Endothelial cell (in vitro differentiated cells): ENCODE measurements around the gene SRRM2. TPM values are rescaled to one million over a fixed set of nuclear protein-coding genes. Genes with fewer than 3 reads are reported as not detected.
A peak's percentile ranks its signal among the peaks of the same experiment; 100 is the strongest.

Experiments used
- DNase-seq: peaks from one replicate; pipeline ENCODE4 v3.0.0; 2021; ENCODE audit warnings: low spot score
- H3K27ac Mint-ChIP-seq: one replicate; pipeline ENCODE4 v1.8.0; 2021; ENCODE audit warnings: mixed read lengths, inconsistent platforms; ENCODE audit not compliant: unreplicated experiment
- H3K27me3 Mint-ChIP-seq: one replicate; pipeline ENCODE4 v1.8.0; 2021; ENCODE audit warnings: mild to moderate bottlenecking, moderate library complexity, mixed read lengths, inconsistent platforms; ENCODE audit not compliant: unreplicated experiment
- H3K36me3 Mint-ChIP-seq: one replicate; pipeline ENCODE4 v1.8.0; 2021; ENCODE audit warnings: mild to moderate bottlenecking, low read depth, mixed read lengths, inconsistent platforms; ENCODE audit not compliant: unreplicated experiment
- H3K4me1 Mint-ChIP-seq: one replicate; pipeline ENCODE4 v1.8.0; 2021; ENCODE audit warnings: mild to moderate bottlenecking, mixed read lengths, inconsistent platforms; ENCODE audit not compliant: unreplicated experiment
- H3K4me3 Mint-ChIP-seq: one replicate; pipeline ENCODE4 v1.8.0; 2021; ENCODE audit warnings: mild to moderate bottlenecking, mixed read lengths, inconsistent platforms; ENCODE audit not compliant: unreplicated experiment
- H3K9me3 Mint-ChIP-seq: one replicate; pipeline ENCODE4 v1.8.0; 2021; ENCODE audit warnings: mixed read lengths, inconsistent platforms; ENCODE audit not compliant: unreplicated experiment
- CTCF ChIP-seq: fragments of 200-600 bp; sonication (generic); IDR thresholded peaks from one replicate; pipeline ENCODE4 v1.5.0; 2021; ENCODE audit warnings: antibody characterized with exemption; ENCODE audit not compliant: unreplicated experiment
- total RNA-seq: library from RNA; stranded (reverse); fragmentation: NEBNext Ultra II Directional; extraction: Animal tissue kit (Norgen Biotek cat#: 25700); gene quantifications from one replicate; pipeline ENCODE4 v1.2.1, GENCODE V29; 2021; ENCODE audit not compliant: unreplicated experiment

SRRM2 gene
- total RNA-seq, 1 donor from 2014 or later = 456 TPM

- no peak for DNase-seq
- TF ChIP-seq CTCF = no peak
- H3K27ac Mint-ChIP-seq = no peak overlapping the region
- peaks cover 91% of the 10 kb centered on the region for H3K36me3 Mint-ChIP-seq
- peaks cover 5% of the 10 kb centered on the region for H3K27me3 Mint-ChIP-seq
- H3K9me3 Mint-ChIP-seq = no peaks in the 10 kb centered on the region
- H3K4me1 Mint-ChIP-seq = peaks cover 3% of the 10 kb centered on the region
- H3K4me3 Mint-ChIP-seq = peak overlapping the region; percentile 76
Observed at GRCh38 chr16:2763173-2763572, 10.7 kb downstream of the SRRM2 start.

GRCh38 chr16:2764718-2765117, 12.3 kb downstream of the SRRM2 start:
- no peak for DNase-seq
- peaks cover 9% of the 10 kb centered on the region for H3K27me3 Mint-ChIP-seq
- H3K36me3 Mint-ChIP-seq = peaks cover 88% of the 10 kb centered on the region
- peak overlapping the region; percentile 8 for H3K27ac Mint-ChIP-seq
- H3K9me3 Mint-ChIP-seq = no peaks in the 10 kb centered on the region
- H3K4me1 Mint-ChIP-seq = peaks cover 7% of the 10 kb centered on the region
- H3K4me3 Mint-ChIP-seq = peak overlapping the region; percentile 79
- TF ChIP-seq CTCF = no peak

- Mint-ChIP-seq H3K27me3 (peaks cover 11% of the 10 kb centered on the region), H3K36me3 (peaks cover 80% of the 10 kb centered on the region), H3K4me3 (peak overlapping the region; percentile 79), H3K9me3 (no peaks in the 10 kb centered on the region), H3K4me1 (peaks cover 7% of the 10 kb centered on the region), H3K27ac (peak overlapping the region; percentile 48)
- DNase-seq = no peak
- TF ChIP-seq CTCF = no peak
Observed at GRCh38 chr16:2765462-2766404, 13.3 kb downstream of the SRRM2 start.

GRCh38 chr16:2766430-2767139, 14.1 kb downstream of the SRRM2 start:
- TF ChIP-seq CTCF = no peak
- Mint-ChIP-seq H3K27ac (no peak overlapping the region), H3K4me3 (peak overlapping the region; percentile 77), H3K27me3 (peaks cover 11% of the 10 kb centered on the region), H3K36me3 (peaks cover 78% of the 10 kb centered on the region), H3K4me1 (peaks cover 7% of the 10 kb centered on the region), H3K9me3 (no peaks in the 10 kb centered on the region)
- DNase-seq = no peak
